T-helper 2 cell treated with Interferon-gamma antibody and Interleukin-4, amounts not matched to agents 100 ng/mL and 5 ng/mL, for 36 hours (primary cell): ENCODE measurements around the gene OVCA2. TPM values are rescaled to one million over a fixed set of nuclear protein-coding genes. Genes with fewer than 3 reads are reported as not detected.

Experiments used
- intact Hi-C: fragments of 100-400 bp; cut with micrococcal nuclease; formaldehyde crosslinking; loops from one replicate; pipeline ENCODE4 v1.15.1; 2023
- total RNA-seq: library from RNA; stranded (reverse); gene quantifications from 2 replicates; pipeline ENCODE4 v1.2.3, GENCODE V29; 2022

Gene OVCA2
- total RNA-seq, 1 donor from 2014 or later: 38.2 TPM

GRCh38 chr17:2082003-2082781, 40.4 kb downstream of the OVCA2 start:
- intact Hi-C loops: no loop called here

DNA sequence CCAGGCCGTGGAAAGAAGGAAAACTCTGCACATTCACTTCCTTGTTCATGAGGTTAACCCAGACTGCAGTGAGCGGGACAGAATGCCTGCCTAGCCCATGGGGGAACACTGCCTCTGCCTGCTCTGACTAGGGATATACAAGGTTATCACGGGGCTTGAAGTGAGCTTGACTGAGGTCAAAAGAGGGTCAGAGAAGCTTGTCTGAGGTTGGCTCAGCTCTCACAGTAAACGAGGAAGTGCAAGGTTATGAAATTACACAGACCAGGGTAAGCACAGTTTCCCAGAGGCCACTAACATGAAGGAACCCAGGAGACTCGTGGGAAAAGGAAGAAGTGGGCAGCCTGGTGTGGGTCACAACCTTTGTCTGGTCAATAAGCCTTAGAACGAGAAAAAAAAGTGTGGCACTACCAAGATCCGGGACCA, 41.8 kb downstream of the OVCA2 start:
- intact Hi-C loops: no loop called here

DNA sequence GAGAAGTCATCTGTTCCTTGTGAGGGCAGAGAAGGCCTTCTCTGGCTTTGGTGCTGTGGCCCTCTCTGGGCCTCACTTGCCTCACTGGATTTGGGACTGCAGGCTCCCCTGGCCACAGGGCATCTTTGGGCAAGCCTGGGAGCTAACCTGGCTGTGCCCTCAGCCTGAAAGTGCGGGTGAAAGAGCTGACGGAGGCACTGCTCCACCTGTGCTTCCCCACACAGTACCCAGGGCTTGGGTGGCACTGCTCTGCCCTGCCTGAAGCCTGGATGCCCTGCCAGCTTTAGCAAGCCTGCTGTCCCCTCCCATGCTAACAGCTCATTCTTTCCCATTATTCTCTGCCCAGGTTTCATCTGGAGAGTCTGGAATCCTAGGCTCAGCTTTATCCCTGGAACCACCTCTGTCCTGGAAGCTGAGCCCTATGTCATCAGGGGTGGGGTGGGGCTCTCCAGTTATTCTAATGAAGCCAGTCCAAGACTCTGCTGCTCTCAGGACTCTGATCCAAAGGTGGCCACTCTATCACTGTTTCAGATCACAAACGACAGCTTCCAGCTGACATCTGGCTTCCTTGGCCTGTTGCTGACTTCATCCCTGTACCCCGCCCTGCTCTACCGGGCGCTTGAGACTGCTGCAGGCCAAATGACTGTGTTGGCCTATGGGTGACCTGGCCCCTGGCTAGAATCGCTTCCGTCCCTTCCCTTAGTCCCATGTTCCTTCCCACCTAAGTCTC, 42.4 kb downstream of the OVCA2 start:
- intact Hi-C loops: no loop called here

- intact Hi-C loops: loop anchor here (5.0 kb wide), 1 partner anchor 107 kb away; no protein-coding TSS in a partner anchor
Observed at GRCh38 chr17:2084766-2085647, 43.2 kb downstream of the OVCA2 start.

DNA sequence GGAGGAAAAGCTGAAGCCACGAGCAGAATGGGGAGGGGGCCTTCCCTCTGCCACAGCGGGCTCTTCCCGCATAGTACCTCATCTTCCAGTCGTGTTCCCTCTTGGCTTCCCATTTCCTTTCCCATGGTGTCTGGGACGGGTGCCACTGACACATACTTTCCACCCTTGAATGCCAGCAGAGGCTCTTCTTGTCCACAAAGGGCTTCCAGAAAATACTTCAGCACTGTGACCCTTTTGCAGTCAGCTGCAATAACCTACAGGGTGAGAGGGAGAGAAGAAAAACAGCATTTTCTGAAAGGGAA, 43.8 kb downstream of the OVCA2 start:
- intact Hi-C loops: loop anchor here (5.0 kb wide), 1 partner anchor 107 kb away; no protein-coding TSS in a partner anchor

GRCh38 chr17:2086306-2086705, 44.5 kb downstream of the OVCA2 start:
- intact Hi-C loops: loop anchor here (5.0 kb wide), 1 partner anchor 106 kb away; no protein-coding TSS in a partner anchor

DNA sequence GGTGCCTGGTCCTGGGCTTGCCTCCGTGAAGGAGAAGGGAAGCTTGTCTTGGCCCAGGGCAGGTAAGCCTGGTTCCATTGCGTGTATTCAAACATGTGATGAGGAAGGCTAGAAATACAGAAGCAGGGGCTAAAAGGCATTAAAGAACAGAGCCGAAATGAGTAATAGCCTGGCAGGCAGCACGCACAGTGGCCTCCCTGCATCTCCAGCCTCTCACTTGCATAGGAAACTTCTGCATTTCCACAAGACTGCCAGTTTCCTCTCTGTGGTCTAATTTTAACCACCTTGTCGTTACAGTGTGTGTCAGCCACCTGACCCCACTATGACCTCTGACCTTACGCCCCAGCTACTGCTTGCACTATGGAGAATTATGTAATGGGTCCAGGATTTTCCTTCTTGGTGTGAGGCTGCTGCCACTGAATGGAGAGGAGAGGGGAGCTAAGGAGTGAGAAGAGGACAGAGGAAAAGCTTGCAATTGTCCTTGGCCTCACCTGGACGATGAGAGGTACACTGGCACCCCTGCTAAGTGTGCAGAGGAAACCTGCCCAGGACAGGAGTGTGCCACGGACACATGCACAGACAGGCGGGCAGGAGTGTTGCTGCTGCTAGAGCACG, 45.9 kb downstream of the OVCA2 start:
- intact Hi-C loops: loop anchor here (1.0 to 5.0 kb wide), 3 partner anchors 17 to 167 kb away; no protein-coding TSS in a partner anchor

DNA sequence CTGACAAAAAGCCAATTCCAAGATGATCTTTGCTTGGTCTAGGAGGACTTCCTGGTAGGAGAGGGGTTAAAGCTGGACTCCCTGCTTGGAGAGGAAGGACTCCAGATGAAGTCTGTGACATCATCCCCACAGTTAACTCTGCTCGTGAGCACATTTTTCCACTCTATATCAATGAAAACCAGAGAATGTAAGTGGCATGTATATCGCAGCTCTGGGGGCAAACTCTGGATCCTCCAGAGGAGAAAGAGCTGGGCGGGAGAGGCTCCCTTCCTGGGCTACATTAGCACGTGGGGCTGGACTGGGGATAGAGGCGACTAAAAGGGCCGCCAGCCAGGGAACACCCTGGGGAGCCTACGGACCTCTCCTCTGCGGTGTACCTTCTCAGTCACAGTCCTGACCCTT, 47.2 kb downstream of the OVCA2 start:
- intact Hi-C loops: loop anchor here (1.0 to 5.0 kb wide), 2 partner anchors 103 to 177 kb away; no protein-coding TSS in a partner anchor

DNA sequence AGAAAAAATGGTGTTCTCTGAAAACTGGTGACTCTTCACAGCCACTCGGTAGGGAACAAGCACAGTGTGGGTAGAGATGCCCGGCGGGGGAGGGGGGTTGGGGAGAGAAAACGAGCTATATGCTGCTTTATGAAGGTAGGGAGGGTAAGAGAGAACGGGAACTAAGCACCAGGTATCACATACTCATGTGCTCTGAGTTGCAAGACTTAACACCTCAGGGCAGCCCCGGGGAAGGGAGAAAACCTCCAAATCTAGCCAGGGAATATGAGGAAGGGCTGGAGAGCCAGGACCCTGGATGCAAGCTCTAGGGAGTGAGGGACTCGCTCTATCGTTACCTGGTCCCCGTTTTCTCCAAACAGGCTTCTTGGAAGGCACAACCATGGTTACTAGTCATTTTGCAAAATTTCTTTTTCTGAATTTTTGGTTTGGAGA, 48.4 kb downstream of the OVCA2 start:
- intact Hi-C loops: no loop called here

GRCh38 chr17:2090804-2091534, 49.1 kb downstream of the OVCA2 start:
- intact Hi-C loops: no loop called here

DNA sequence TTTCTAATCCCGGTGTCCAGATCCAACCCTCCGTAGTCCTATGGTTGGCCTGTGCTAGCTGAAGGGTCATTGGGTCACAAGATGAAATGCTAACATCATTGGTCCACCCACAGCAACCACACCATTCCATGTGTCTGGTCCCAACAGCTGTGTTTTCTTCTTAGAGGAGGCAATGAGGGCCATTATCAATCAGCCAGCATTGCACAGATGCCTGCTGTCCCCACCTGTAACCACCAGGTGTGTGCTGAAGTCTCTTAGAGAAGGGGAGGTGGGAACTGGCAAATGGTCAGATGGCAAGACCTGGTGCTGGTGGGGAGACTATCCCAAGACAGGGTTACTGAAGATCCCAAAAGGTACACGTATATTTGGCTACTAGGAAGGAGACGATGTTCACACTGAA, 50.4 kb downstream of the OVCA2 start:
- intact Hi-C loops: no loop called here

Other genes starting within 250 kb of the OVCA2 start
- gene SMYD4, start 212.1 kb upstream of the OVCA2 start, total RNA-seq: 35.8 and 36.6 TPM in 2 replicates
- 234 and 238 TPM in 2 replicates for gene RPA1, start 212.0 kb upstream of the OVCA2 start, total RNA-seq
- gene RTN4RL1, start 16.7 kb upstream of the OVCA2 start, total RNA-seq: 0.61 and 0.64 TPM in 2 replicates
- 36.6 and 38.5 TPM in 2 replicates for gene DPH1, start 11.9 kb upstream of the OVCA2 start, total RNA-seq
- gene HIC1, start 13.1 kb downstream of the OVCA2 start, total RNA-seq: 65.7 and 66.8 TPM in 2 replicates